ENCODE results near the gene MDH1. TPM values are rescaled to one million over a fixed set of nuclear protein-coding genes. Genes with fewer than 3 reads are reported as not detected.

MDH1 gene
- total RNA-seq, 1 experiment from 2014 or later = 110 TPM

GRCh38 chr2:63610525-63610924 lies 21.8 kb downstream of the MDH1 start:
- intact Hi-C loops (cut with micrococcal nuclease) = no loop called here
- no TSS peak for BruUV-seq (replicated peaks)
- TF ChIP-seq CTCF (IDR thresholded peaks at IDR 0.05; ENCODE audit: unreplicated experiment) = no peak
- Mint-ChIP-seq H3K4me1 (ENCODE audit: insufficient read depth, unreplicated experiment) (peaks cover 14% of the 10 kb centered on the region), H3K36me3 (ENCODE audit: insufficient read depth, unreplicated experiment) (peaks cover 18% of the 10 kb centered on the region), H3K27me3 (ENCODE audit: insufficient read depth, unreplicated experiment) (no peaks in the 10 kb centered on the region), H3K4me3 (ENCODE audit: unreplicated experiment) (no peak overlapping the region), H3K27ac (ENCODE audit: low read depth, unreplicated experiment) (no peak overlapping the region), H3K9me3 (ENCODE audit: unreplicated experiment) (no peaks in the 10 kb centered on the region)
- ChIA-PET CTCF (interaction anchor here (0.7 kb wide), 1 partner anchor 1314 kb away, joined by 4 read pairs; no protein-coding TSS in a partner anchor), POLR2A (interaction anchor here (1.2 kb wide), 1 partner anchor 21 kb away, joined by 4 read pairs; the partner anchor contains the start of gene MDH1)
- DNase-seq (ENCODE audit: unreplicated experiment) = no peak

- POLR2A ChIA-PET = interaction anchor here (0.8 kb wide), 1 partner anchor 24 kb away, joined by 3 read pairs; no protein-coding TSS in a partner anchor
- CTCF ChIA-PET = no interaction called here
- intact Hi-C loops (cut with micrococcal nuclease) = no loop called here
- no peaks in the 10 kb centered on the region for H3K9me3 Mint-ChIP-seq (ENCODE audit: unreplicated experiment)
- H3K36me3 Mint-ChIP-seq (ENCODE audit: insufficient read depth, unreplicated experiment) = peaks cover 6% of the 10 kb centered on the region
- H3K4me1 Mint-ChIP-seq (ENCODE audit: insufficient read depth, unreplicated experiment) = peaks cover 14% of the 10 kb centered on the region
- H3K4me3 Mint-ChIP-seq (ENCODE audit: unreplicated experiment) = no peak overlapping the region
- H3K27ac Mint-ChIP-seq (ENCODE audit: low read depth, unreplicated experiment) = no peak overlapping the region
- H3K27me3 Mint-ChIP-seq (ENCODE audit: insufficient read depth, unreplicated experiment) = no peaks in the 10 kb centered on the region
- no TSS peak for BruUV-seq (replicated peaks)
- no peak for TF ChIP-seq CTCF (IDR thresholded peaks at IDR 0.05; ENCODE audit: unreplicated experiment)
- peak; percentile 1 for DNase-seq (ENCODE audit: unreplicated experiment)
Measured at GRCh38 chr2:63613391-63613901, 24.7 kb downstream of the MDH1 start.

- Mint-ChIP-seq H3K27me3 (ENCODE audit: insufficient read depth, unreplicated experiment) (no peaks in the 10 kb centered on the region), H3K4me1 (ENCODE audit: insufficient read depth, unreplicated experiment) (peaks cover 14% of the 10 kb centered on the region), H3K36me3 (ENCODE audit: insufficient read depth, unreplicated experiment) (peaks cover 6% of the 10 kb centered on the region), H3K4me3 (ENCODE audit: unreplicated experiment) (peak overlapping the region; percentile 55), H3K9me3 (ENCODE audit: unreplicated experiment) (no peaks in the 10 kb centered on the region), H3K27ac (ENCODE audit: low read depth, unreplicated experiment) (peak overlapping the region; percentile 90)
- intact Hi-C loops (cut with micrococcal nuclease) = no loop called here
- CTCF ChIA-PET = no interaction called here
- POLR2A ChIA-PET = interaction anchor here (0.7 to 1.6 kb wide), 8 partner anchors 9 to 227 kb away, joined by 3 to 14 read pairs (median 4); partner anchors contain the start of genes MDH1, UGP2 and WDPCP
- DNase-seq (ENCODE audit: unreplicated experiment) = peak; percentile 4
- TSS peak; percentile 22 for BruUV-seq (replicated peaks)
- TF ChIP-seq CTCF (IDR thresholded peaks at IDR 0.05; ENCODE audit: unreplicated experiment) = no peak
Measured at GRCh38 chr2:63614448-63614968, 25.7 kb downstream of the MDH1 start.

- DNase-seq (ENCODE audit: unreplicated experiment) = peak; percentile 40
- ChIA-PET POLR2A (interaction anchor here (0.7 to 1.6 kb wide), 9 partner anchors 8 to 227 kb away, joined by 3 to 14 read pairs (median 4); partner anchors contain the start of genes MDH1, UGP2 and WDPCP), CTCF (interaction anchor here (0.5 to 1.0 kb wide), 2 partner anchors 246 to 714 kb away, joined by 3 to 4 read pairs; no protein-coding TSS in a partner anchor)
- peak overlapping the region; percentile 55 for H3K4me3 Mint-ChIP-seq (ENCODE audit: unreplicated experiment)
- H3K36me3 Mint-ChIP-seq (ENCODE audit: insufficient read depth, unreplicated experiment) = peaks cover 6% of the 10 kb centered on the region
- intact Hi-C loops (cut with micrococcal nuclease) = no loop called here
- H3K4me1 Mint-ChIP-seq (ENCODE audit: insufficient read depth, unreplicated experiment) = peaks cover 14% of the 10 kb centered on the region
- H3K9me3 Mint-ChIP-seq (ENCODE audit: unreplicated experiment) = no peaks in the 10 kb centered on the region
- no peaks in the 10 kb centered on the region for H3K27me3 Mint-ChIP-seq (ENCODE audit: insufficient read depth, unreplicated experiment)
- no peak for TF ChIP-seq CTCF (IDR thresholded peaks at IDR 0.05; ENCODE audit: unreplicated experiment)
- H3K27ac Mint-ChIP-seq (ENCODE audit: low read depth, unreplicated experiment) = peak overlapping the region; percentile 90
- no TSS peak for BruUV-seq (replicated peaks)
Measured at GRCh38 chr2:63614983-63615945, 26.5 kb downstream of the MDH1 start.

Data from MCF 10A (cell line).